ENCODE measurements around the gene GPATCH4. TPM values are rescaled to one million over a fixed set of nuclear protein-coding genes. Genes with fewer than 3 reads are reported as not detected.

Gene GPATCH4
- polyA plus RNA-seq, 3 donors: 33.0 to 38.7 (median 36.4) TPM

GRCh38 chr1:156551066-156551643 lies 50.1 kb downstream of the GPATCH4 start:
- DNase-seq: no peak

- DNase-seq: no peak
Measured at GRCh38 chr1:156550346-156550745, 50.9 kb downstream of the GPATCH4 start.

- no peak for DNase-seq
Measured at GRCh38 chr1:156549831-156550230, 51.4 kb downstream of the GPATCH4 start.

- no peak for DNase-seq
Measured at GRCh38 chr1:156549390-156549789, 51.9 kb downstream of the GPATCH4 start.

- DNase-seq: no peak
Measured at GRCh38 chr1:156547982-156548381, 53.3 kb downstream of the GPATCH4 start.

- DNase-seq: no peak
Measured at GRCh38 chr1:156547434-156547833, 53.8 kb downstream of the GPATCH4 start.

- no peak for DNase-seq
Measured at GRCh38 chr1:156546267-156546666, 55.0 kb downstream of the GPATCH4 start.

GRCh38 chr1:156544592-156545102 lies 56.6 kb downstream of the GPATCH4 start:
- DNase-seq: no peak

Other genes starting within 250 kb of the GPATCH4 start
- gene RHBG, start 232.3 kb downstream of the GPATCH4 start, polyA plus RNA-seq (ENCODE audit: insufficient read length in 3 of 3): 10 to 100 TPM; 13.6 to 26.0 (median 21.5) TPM
- gene MEF2D, start 100.7 kb downstream of the GPATCH4 start, polyA plus RNA-seq (ENCODE audit: insufficient read length in 3 of 3): 10 to 100 TPM; 25.9 to 29.3 (median 26.8) TPM
- gene IQGAP3, start 28.9 kb downstream of the GPATCH4 start, polyA plus RNA-seq (ENCODE audit: insufficient read length in 3 of 3): 10 to 100 TPM; 14.1 to 17.0 (median 14.8) TPM
- gene TTC24, start 21.8 kb downstream of the GPATCH4 start, polyA plus RNA-seq (ENCODE audit: insufficient read length in 3 of 3): 1 to 10 TPM; 1.0 to 2.2 (median 1.1) TPM
- 10 to 100 TPM; 71.1 to 83.0 (median 72.8) TPM for gene NAXE, start 9.7 kb downstream of the GPATCH4 start, polyA plus RNA-seq (ENCODE audit: insufficient read length in 3 of 3)
- gene HAPLN2, start 17.9 kb upstream of the GPATCH4 start, polyA plus RNA-seq (ENCODE audit: insufficient read length in 3 of 3): under 1 TPM; 0.13 to 0.71 (median 0.64) TPM
- 1 to 10 TPM in 1 of 3 donors, under 1 TPM in 2; 0.18 to 2.2 (median 0.26) TPM for gene BCAN, start 40.6 kb upstream of the GPATCH4 start, polyA plus RNA-seq (ENCODE audit: insufficient read length in 3 of 3)
- gene NES, start 75.9 kb upstream of the GPATCH4 start, polyA plus RNA-seq (ENCODE audit: insufficient read length in 3 of 3): 100 to 1,000 TPM; 148 to 171 (median 156) TPM
- 100 to 1,000 TPM in 1 of 3 donors, 10 to 100 TPM in 2; 68.5 to 113 (median 93.8) TPM for gene CRABP2, start 104.1 kb upstream of the GPATCH4 start, polyA plus RNA-seq (ENCODE audit: insufficient read length in 3 of 3)
- gene METTL25B, start 127.0 kb upstream of the GPATCH4 start, polyA plus RNA-seq (ENCODE audit: insufficient read length in 3 of 3): 10 to 100 TPM; 28.6 to 51.8 (median 39.2) TPM
- gene ISG20L2, start 127.3 kb upstream of the GPATCH4 start, polyA plus RNA-seq (ENCODE audit: insufficient read length in 3 of 3): 10 to 100 TPM; 33.1 to 44.6 (median 39.7) TPM
- gene MRPL24, start 139.6 kb upstream of the GPATCH4 start, polyA plus RNA-seq (ENCODE audit: insufficient read length in 3 of 3): 10 to 100 TPM; 69.0 to 76.6 (median 74.0) TPM
- gene HDGF, start 150.2 kb upstream of the GPATCH4 start, polyA plus RNA-seq (ENCODE audit: insufficient read length in 3 of 3): 100 to 1,000 TPM; 267 to 298 (median 284) TPM
- gene PRCC, start 166.1 kb upstream of the GPATCH4 start, polyA plus RNA-seq (ENCODE audit: insufficient read length in 3 of 3): 100 to 1,000 TPM; 108 to 113 (median 113) TPM
- under 1 TPM; 0.65 to 0.99 (median 0.91) TPM for gene SH2D2A, start 215.4 kb upstream of the GPATCH4 start, polyA plus RNA-seq (ENCODE audit: insufficient read length in 3 of 3)

Data from renal pelvis (tissue), 4 donors.